Loucy (cell line): ENCODE measurements around the gene PTPRZ1.

Source experiments
- H2AFZ ChIP-seq: fragments of 200-600 bp; sonication (generic); 2 replicates; pipeline ENCODE4 v1.6.0; 2016; ENCODE audit warnings: antibody characterized with exemption, mild to moderate bottlenecking, low read length, moderate library complexity
- H3F3A ChIP-seq: fragments of 200-600 bp; 2 replicates; pipeline ENCODE4 v1.6.0; 2016; ENCODE audit warnings: antibody characterized with exemption, low read depth, mild to moderate bottlenecking
- H3K27me3 ChIP-seq: fragments of 200-600 bp; sonication (generic); 2 replicates; pipeline ENCODE4 v1.6.1; 2014; ENCODE audit warnings: low read length, mild to moderate bottlenecking; ENCODE audit not compliant: insufficient read depth, poor library complexity, severe bottlenecking
- H3K36me3 ChIP-seq: fragments of 200-600 bp; sonication (generic); 2 replicates; pipeline ENCODE4 v1.6.1; 2016; ENCODE audit warnings: low read length; ENCODE audit not compliant: insufficient read depth
- H3K4me1 ChIP-seq: fragments of 200-600 bp; sonication (generic); 2 replicates; pipeline ENCODE4 v1.5.1; 2014; ENCODE audit warnings: low read length, mild to moderate bottlenecking; ENCODE audit not compliant: insufficient read depth, poor library complexity, severe bottlenecking
- H3K4me2 ChIP-seq: fragments of 200-600 bp; sonication (generic); 2 replicates; pipeline ENCODE4 v1.6.0; 2014; ENCODE audit warnings: antibody characterized with exemption, low read length, low read depth, mild to moderate bottlenecking; ENCODE audit not compliant: poor library complexity, severe bottlenecking
- H3K4me3 ChIP-seq: fragments of 200-600 bp; sonication (generic); 2 replicates; pipeline ENCODE4 v1.5.1; 2014; ENCODE audit warnings: low read length, mild to moderate bottlenecking, mixed read lengths; ENCODE audit not compliant: poor library complexity, severe bottlenecking
- H3K79me2 ChIP-seq: fragments of 200-600 bp; sonication (generic); 2 replicates; pipeline ENCODE4 v1.6.1; 2014; ENCODE audit warnings: low read length; ENCODE audit not compliant: insufficient read depth
- H3K9ac ChIP-seq: fragments of 200-600 bp; sonication (generic); 2 replicates; pipeline ENCODE4 v1.6.0; 2014; ENCODE audit warnings: mild to moderate bottlenecking, low read depth, low read length, moderate library complexity; ENCODE audit not compliant: poor library complexity, severe bottlenecking
- H3K9me2 ChIP-seq: fragments of 200-600 bp; sonication (generic); replicated peaks from 2 replicates; pipeline ENCODE4 v1.6.1; 2016; ENCODE audit warnings: low read depth, low read length, mixed read lengths
- H3K9me3 ChIP-seq: fragments of 200-600 bp; sonication (generic); 2 replicates; pipeline ENCODE4 v1.6.1; 2014; ENCODE audit warnings: mild to moderate bottlenecking, antibody characterized with exemption, low read length, low read depth; ENCODE audit not compliant: insufficient read depth
- H4K20me1 ChIP-seq: fragments of 200-600 bp; sonication (generic); 2 replicates; pipeline ENCODE4 v1.6.0; 2014; ENCODE audit warnings: antibody characterized with exemption, low read length, mild to moderate bottlenecking; ENCODE audit not compliant: insufficient read depth, poor library complexity, severe bottlenecking
- EZH2phosphoT487 ChIP-seq: fragments of 200-600 bp; IDR thresholded peaks from 2 replicates; pipeline ENCODE4 v1.6.1; 2018; ENCODE audit warnings: antibody characterized with exemption, mild to moderate bottlenecking, moderate library complexity, borderline replicate concordance
- TF ChIP-seq, protein P1 (sequence below): fragments of 200-600 bp; sonication (generic); conservative IDR thresholded peaks from 2 replicates; pipeline ENCODE4 v1.5.1; 2014; ENCODE audit warnings: mild to moderate bottlenecking, antibody characterized with exemption, low read length

Gene PTPRZ1

GRCh38 chr7:122006687-122007086 is 133.7 kb downstream of the PTPRZ1 start:
- Histone ChIP-seq H3K4me2 (no peak overlapping the region), H2AFZ (no peak overlapping the region), H4K20me1 (no peaks in the 10 kb centered on the region), H3K27me3 (no peaks in the 10 kb centered on the region), H3F3A (no peaks in the 10 kb centered on the region), H3K9ac (no peak overlapping the region), H3K4me3 (no peak overlapping the region), H3K9me2 (no peaks in the 10 kb centered on the region), H3K79me2 (no peaks in the 10 kb centered on the region), H3K9me3 (no peaks in the 10 kb centered on the region), H3K36me3 (no peaks in the 10 kb centered on the region), H3K4me1 (no peaks in the 10 kb centered on the region)
- TF ChIP-seq, protein P1, sequence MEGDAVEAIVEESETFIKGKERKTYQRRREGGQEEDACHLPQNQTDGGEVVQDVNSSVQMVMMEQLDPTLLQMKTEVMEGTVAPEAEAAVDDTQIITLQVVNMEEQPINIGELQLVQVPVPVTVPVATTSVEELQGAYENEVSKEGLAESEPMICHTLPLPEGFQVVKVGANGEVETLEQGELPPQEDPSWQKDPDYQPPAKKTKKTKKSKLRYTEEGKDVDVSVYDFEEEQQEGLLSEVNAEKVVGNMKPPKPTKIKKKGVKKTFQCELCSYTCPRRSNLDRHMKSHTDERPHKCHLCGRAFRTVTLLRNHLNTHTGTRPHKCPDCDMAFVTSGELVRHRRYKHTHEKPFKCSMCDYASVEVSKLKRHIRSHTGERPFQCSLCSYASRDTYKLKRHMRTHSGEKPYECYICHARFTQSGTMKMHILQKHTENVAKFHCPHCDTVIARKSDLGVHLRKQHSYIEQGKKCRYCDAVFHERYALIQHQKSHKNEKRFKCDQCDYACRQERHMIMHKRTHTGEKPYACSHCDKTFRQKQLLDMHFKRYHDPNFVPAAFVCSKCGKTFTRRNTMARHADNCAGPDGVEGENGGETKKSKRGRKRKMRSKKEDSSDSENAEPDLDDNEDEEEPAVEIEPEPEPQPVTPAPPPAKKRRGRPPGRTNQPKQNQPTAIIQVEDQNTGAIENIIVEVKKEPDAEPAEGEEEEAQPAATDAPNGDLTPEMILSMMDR, result no peak

DNA sequence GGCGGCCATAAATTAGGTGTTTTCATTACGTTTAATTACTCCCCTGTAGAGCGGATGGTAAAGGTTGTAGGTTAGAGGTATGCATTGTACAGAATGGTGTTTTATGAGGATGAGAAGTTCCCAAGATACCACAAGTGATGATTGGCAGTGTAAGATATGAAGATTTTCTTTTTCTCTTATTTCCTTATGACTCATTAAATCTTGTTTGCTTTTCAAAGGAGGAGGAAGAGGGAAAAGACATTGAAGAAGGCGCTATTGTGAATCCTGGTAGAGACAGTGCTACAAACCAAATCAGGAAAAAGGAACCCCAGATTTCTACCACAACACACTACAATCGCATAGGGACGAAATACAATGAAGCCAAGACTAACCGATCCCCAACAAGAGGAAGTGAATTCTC is 137.2 kb downstream of the PTPRZ1 start:
- no peaks in the 10 kb centered on the region for H3K4me1 ChIP-seq
- H3K9me3 ChIP-seq, result no peaks in the 10 kb centered on the region
- no peak for TF ChIP-seq EZH2phosphoT487
- TF ChIP-seq, protein P1, result no peak
- H4K20me1 ChIP-seq, result no peaks in the 10 kb centered on the region
- no peaks in the 10 kb centered on the region for H3K36me3 ChIP-seq
- no peak overlapping the region for H3K4me2 ChIP-seq
- no peaks in the 10 kb centered on the region for H3K79me2 ChIP-seq
- H3K9me2 ChIP-seq, result no peaks in the 10 kb centered on the region
- H3K9ac ChIP-seq, result no peak overlapping the region
- no peaks in the 10 kb centered on the region for H3F3A ChIP-seq
- H3K4me3 ChIP-seq, result no peak overlapping the region
- H3K27me3 ChIP-seq, result no peaks in the 10 kb centered on the region
- no peak overlapping the region for H2AFZ ChIP-seq

GRCh38 chr7:122013065-122013464 is 140.1 kb downstream of the PTPRZ1 start:
- Histone ChIP-seq H2AFZ (no peak overlapping the region), H3K4me3 (no peak overlapping the region), H3K9me3 (no peaks in the 10 kb centered on the region), H3K4me1 (no peaks in the 10 kb centered on the region), H3K79me2 (no peaks in the 10 kb centered on the region), H3K27me3 (no peaks in the 10 kb centered on the region), H3K36me3 (no peaks in the 10 kb centered on the region), H3F3A (no peaks in the 10 kb centered on the region), H3K9me2 (no peaks in the 10 kb centered on the region), H4K20me1 (no peaks in the 10 kb centered on the region), H3K4me2 (no peak overlapping the region), H3K9ac (no peak overlapping the region)
- TF ChIP-seq, protein P1, result no peak
- TF ChIP-seq EZH2phosphoT487, result no peak
